ENCODE data around the gene SEPTIN10.

SEPTIN10 gene

DNA sequence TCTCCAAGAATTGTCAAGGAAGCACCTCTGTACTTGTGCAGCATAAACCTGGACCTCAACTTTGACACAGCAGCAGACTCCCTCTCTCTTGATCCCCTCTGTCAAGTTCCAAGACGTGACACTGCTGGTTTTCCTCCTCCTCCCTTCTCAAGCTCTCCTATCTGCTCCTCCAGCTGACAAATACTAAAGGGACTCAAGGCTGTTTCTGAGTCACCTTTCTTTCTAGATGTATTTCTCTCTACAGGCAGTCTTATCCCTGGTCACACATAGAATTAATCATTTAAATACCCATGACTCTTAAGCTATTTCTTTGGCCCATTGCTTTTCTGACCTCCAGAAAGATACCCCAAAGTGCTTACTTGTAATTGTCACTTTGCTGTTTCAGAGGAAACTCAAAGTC is 53.5 kb downstream of the SEPTIN10 start (continued):
- TF ChIP-seq, protein P1, sequence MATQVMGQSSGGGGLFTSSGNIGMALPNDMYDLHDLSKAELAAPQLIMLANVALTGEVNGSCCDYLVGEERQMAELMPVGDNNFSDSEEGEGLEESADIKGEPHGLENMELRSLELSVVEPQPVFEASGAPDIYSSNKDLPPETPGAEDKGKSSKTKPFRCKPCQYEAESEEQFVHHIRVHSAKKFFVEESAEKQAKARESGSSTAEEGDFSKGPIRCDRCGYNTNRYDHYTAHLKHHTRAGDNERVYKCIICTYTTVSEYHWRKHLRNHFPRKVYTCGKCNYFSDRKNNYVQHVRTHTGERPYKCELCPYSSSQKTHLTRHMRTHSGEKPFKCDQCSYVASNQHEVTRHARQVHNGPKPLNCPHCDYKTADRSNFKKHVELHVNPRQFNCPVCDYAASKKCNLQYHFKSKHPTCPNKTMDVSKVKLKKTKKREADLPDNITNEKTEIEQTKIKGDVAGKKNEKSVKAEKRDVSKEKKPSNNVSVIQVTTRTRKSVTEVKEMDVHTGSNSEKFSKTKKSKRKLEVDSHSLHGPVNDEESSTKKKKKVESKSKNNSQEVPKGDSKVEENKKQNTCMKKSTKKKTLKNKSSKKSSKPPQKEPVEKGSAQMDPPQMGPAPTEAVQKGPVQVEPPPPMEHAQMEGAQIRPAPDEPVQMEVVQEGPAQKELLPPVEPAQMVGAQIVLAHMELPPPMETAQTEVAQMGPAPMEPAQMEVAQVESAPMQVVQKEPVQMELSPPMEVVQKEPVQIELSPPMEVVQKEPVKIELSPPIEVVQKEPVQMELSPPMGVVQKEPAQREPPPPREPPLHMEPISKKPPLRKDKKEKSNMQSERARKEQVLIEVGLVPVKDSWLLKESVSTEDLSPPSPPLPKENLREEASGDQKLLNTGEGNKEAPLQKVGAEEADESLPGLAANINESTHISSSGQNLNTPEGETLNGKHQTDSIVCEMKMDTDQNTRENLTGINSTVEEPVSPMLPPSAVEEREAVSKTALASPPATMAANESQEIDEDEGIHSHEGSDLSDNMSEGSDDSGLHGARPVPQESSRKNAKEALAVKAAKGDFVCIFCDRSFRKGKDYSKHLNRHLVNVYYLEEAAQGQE (tag by site-specific recombination; IDR thresholded peaks at IDR 0.05), result no peak
- TF ChIP-seq ZNF433 (tag by site-specific recombination; IDR thresholded peaks at IDR 0.05; ENCODE audit: low read depth), result no peak

DNA sequence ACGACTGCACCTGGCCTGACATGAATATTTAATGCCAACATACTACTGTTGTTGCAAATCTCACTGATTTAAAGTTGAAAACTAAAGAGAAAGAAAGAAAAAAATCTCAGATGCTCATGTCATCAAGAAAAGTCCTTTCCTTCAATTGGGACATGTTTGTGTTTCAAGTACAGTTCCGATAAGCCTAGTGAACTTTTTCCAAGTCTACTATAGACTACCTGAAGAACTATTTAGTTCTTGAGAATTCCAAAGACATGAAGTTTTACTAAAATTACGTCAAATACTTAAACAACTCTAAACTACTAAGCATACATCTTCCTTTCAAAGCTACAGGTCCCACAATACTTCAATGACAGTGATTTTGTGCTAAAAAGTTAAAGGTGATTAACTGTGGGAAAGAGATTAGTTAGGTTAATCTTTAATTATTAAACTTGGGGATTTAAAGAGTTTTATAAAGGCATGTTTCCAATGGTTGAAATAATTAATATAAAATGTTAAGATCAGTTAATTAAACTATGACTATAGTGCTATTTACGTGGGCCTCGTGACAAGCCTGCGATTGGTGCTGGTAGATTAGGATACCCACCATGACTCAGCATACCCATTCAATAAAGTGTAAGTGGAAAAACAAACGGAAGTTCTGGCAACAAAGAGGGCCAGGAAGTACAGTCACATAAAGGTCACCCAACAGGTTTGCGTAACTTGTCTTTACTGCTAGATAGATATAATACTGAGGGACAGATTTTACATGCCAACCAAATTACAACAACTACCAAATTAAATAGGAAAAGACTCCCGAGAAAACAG is 55.5 kb downstream of the SEPTIN10 start:
- CTCF ChIA-PET, result interaction anchor here (4.9 kb wide), 1 partner anchor 12 kb away, joined by 36 read pairs; no protein-coding TSS in a partner anchor
- H3K27ac ChIP-seq (ENCODE audit: extremely low read depth, low read depth, low read length), result no peak overlapping the region
- H3K4me3 ChIP-seq (ENCODE audit: low read depth, low read length), result no peak overlapping the region
- POLR2A ChIA-PET, result no interaction called here
- TF ChIP-seq ZNF658 (tag by site-specific recombination; IDR thresholded peaks at IDR 0.05) (no peak), ZNF341 (tag by site-specific recombination; IDR thresholded peaks at IDR 0.05; ENCODE audit: low read depth) (no peak), KLF1 (tag by site-specific recombination; IDR thresholded peaks at IDR 0.05) (no peak), ZNF501 (tag by site-specific recombination; IDR thresholded peaks at IDR 0.05) (no peak), MZF1 (tag by site-specific recombination; IDR thresholded peaks at IDR 0.05; ENCODE audit: borderline replicate concordance) (no peak), SCRT2 (tag by site-specific recombination; IDR thresholded peaks at IDR 0.05) (no peak), KLF7 (tag by site-specific recombination; IDR thresholded peaks at IDR 0.05; ENCODE audit: borderline replicate concordance) (no peak), ZNF223 (tag by site-specific recombination; IDR thresholded peaks at IDR 0.05) (no peak), MEIS1 (CRISPR knock-in tag; IDR thresholded peaks at IDR 0.05; ENCODE audit: borderline replicate concordance) (no peak), ZNF837 (tag by site-specific recombination; IDR thresholded peaks at IDR 0.05) (no peak), ZNF132 (tag by site-specific recombination; IDR thresholded peaks at IDR 0.05; ENCODE audit: borderline replicate concordance) (no peak), ZNF37A (tag by site-specific recombination; IDR thresholded peaks at IDR 0.05) (no peak), YY2 (tag by site-specific recombination; IDR thresholded peaks at IDR 0.05) (no peak)
- no peaks in the 10 kb centered on the region for H3K9me3 ChIP-seq (ENCODE audit: control insufficient read depth, insufficient read depth, low read depth, low read length)
- H3K4me1 ChIP-seq (ENCODE audit: control insufficient read depth, insufficient read depth, low read length), result no peaks in the 10 kb centered on the region
- H3K36me3 ChIP-seq (ENCODE audit: control insufficient read depth in 2 of 2, insufficient read depth in 1 of 2, low read length in 2 of 2), result peaks cover 5 to 7% of the 10 kb centered on the region in 2 experiments; a peak in 2 of 3 replicates

DNA sequence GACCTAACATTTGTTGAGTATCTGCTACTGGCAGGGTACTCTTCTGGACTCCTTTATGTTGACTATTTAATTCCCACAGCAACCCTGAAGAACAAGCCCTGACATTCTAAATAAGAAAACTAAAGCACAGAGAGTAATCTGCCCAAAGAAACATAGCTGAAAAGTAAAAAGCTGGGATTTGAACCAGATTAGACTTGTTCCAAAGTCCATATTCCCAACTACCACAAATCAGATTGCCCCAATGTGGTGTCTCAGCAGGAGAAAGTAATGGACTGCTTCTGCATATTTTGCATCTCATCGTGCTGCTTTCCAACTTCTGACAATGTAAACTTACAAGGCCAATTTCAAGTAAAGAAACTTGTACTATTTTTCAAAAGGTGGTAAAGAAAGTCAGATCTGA is 56.5 kb downstream of the SEPTIN10 start:
- POLR2A ChIA-PET, result no interaction called here
- TF ChIP-seq ZNF274 (IDR thresholded peaks at IDR 0.05; ENCODE audit: low read length), result no peak
- TF ChIP-seq ZNF274 (tag by site-specific recombination; IDR thresholded peaks at IDR 0.05; ENCODE audit: borderline replicate concordance), result no peak
- no peak for TF ChIP-seq ZNF629 (tag by site-specific recombination; IDR thresholded peaks at IDR 0.05)
- TF ChIP-seq, protein P2, sequence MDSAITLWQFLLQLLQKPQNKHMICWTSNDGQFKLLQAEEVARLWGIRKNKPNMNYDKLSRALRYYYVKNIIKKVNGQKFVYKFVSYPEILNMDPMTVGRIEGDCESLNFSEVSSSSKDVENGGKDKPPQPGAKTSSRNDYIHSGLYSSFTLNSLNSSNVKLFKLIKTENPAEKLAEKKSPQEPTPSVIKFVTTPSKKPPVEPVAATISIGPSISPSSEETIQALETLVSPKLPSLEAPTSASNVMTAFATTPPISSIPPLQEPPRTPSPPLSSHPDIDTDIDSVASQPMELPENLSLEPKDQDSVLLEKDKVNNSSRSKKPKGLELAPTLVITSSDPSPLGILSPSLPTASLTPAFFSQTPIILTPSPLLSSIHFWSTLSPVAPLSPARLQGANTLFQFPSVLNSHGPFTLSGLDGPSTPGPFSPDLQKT (IDR thresholded peaks at IDR 0.05; ENCODE audit: borderline replicate concordance, low read depth, low read length), result no peak
- TF ChIP-seq ZNF350 (tag by site-specific recombination; IDR thresholded peaks at IDR 0.05), result no peak
- no peak for TF ChIP-seq ZNF404 (tag by site-specific recombination; IDR thresholded peaks at IDR 0.05)
- TF ChIP-seq ZNF777 (tag by site-specific recombination; IDR thresholded peaks at IDR 0.05; ENCODE audit: borderline replicate concordance), result no peak
- TF ChIP-seq, protein P3, sequence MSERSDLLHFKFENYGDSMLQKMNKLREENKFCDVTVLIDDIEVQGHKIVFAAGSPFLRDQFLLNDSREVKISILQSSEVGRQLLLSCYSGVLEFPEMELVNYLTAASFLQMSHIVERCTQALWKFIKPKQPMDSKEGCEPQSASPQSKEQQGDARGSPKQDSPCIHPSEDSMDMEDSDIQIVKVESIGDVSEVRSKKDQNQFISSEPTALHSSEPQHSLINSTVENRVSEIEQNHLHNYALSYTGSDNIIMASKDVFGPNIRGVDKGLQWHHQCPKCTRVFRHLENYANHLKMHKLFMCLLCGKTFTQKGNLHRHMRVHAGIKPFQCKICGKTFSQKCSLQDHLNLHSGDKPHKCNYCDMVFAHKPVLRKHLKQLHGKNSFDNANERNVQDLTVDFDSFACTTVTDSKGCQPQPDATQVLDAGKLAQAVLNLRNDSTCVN (tag by site-specific recombination; optimal IDR thresholded peaks at IDR 0.05), result no peak
- no peak for TF ChIP-seq ZNF654 (tag by site-specific recombination; IDR thresholded peaks at IDR 0.05; ENCODE audit: low read depth)
- TF ChIP-seq SP2 (tag by site-specific recombination; IDR thresholded peaks at IDR 0.05), result no peak
- no peak for TF ChIP-seq SALL2 (tag by site-specific recombination; IDR thresholded peaks at IDR 0.05; ENCODE audit: borderline replicate concordance)
- TF ChIP-seq ZNF529 (tag by site-specific recombination; IDR thresholded peaks at IDR 0.05; ENCODE audit: insufficient replicate concordance), result no peak
- no peak for TF ChIP-seq MEIS1 (CRISPR knock-in tag; IDR thresholded peaks at IDR 0.05; ENCODE audit: borderline replicate concordance)
- TF ChIP-seq ZNF2 (tag by site-specific recombination; IDR thresholded peaks at IDR 0.05), result no peak
- TF ChIP-seq ZNF530 (tag by site-specific recombination; IDR thresholded peaks at IDR 0.05; ENCODE audit: low read depth), result no peak

More for the DNA sequence above, 56.5 kb downstream of the SEPTIN10 start:
- H3K4me3 ChIP-seq (ENCODE audit: low read depth, low read length), result no peak overlapping the region
- CTCF ChIA-PET, result interaction anchor here (4.9 kb wide), 1 partner anchor 11 kb away, joined by 36 read pairs; no protein-coding TSS in a partner anchor
- no peak overlapping the region for H3K27ac ChIP-seq (ENCODE audit: extremely low read depth, low read depth, low read length)
- peaks cover 0 to 15% of the 10 kb centered on the region in 2 experiments; a peak in 1 of 3 replicates for H3K36me3 ChIP-seq (ENCODE audit: control insufficient read depth in 2 of 2, insufficient read depth in 1 of 2, low read length in 2 of 2)
- H3K9me3 ChIP-seq (ENCODE audit: control insufficient read depth, insufficient read depth, low read depth, low read length), result no peaks in the 10 kb centered on the region
- H3K4me1 ChIP-seq (ENCODE audit: control insufficient read depth, insufficient read depth, low read length), result no peaks in the 10 kb centered on the region
